Small intestine (tissue), 7 donors: ENCODE measurements around the gene DLK2. TPM values are rescaled to one million over a fixed set of nuclear protein-coding genes. Genes with fewer than 3 reads are reported as not detected.

Experiments
- DNase-seq, 2 donors: peaks; one replicate each; pipeline versions ENCODE4 v3.0.0 to v3.0.0-alpha.2; 2013
- FAIRE-seq: peaks from 2 replicates; lab custom pipeline; 2012; peaks lifted over from hg19 to GRCh38; lab: Jason Lieb, UNC
- H3K27ac ChIP-seq, 3 donors: one replicate each; pipeline ENCODE4 v1.5.1; 2013; ENCODE audit warnings: low read length in 2 of 3, mild to moderate bottlenecking in 2 of 3, control low read depth in 1 of 3, inconsistent platforms in 1 of 3, low read depth in 1 of 3, moderate library complexity in 1 of 3
- H3K27me3 ChIP-seq, 3 donors: one replicate each; pipeline ENCODE4 v1.6.1; 2013; ENCODE audit warnings: low read length in 3 of 3, inconsistent platforms in 1 of 3; ENCODE audit not compliant: control insufficient read depth in 3 of 3, insufficient read depth in 3 of 3
- H3K36me3 ChIP-seq, 3 donors: one replicate each; pipeline ENCODE4 v1.6.1; 2013; ENCODE audit warnings: low read length in 3 of 3, inconsistent platforms in 1 of 3, low read depth in 1 of 3, mild to moderate bottlenecking in 1 of 3, moderate library complexity in 1 of 3; ENCODE audit not compliant: control insufficient read depth in 3 of 3, insufficient read depth in 2 of 3
- H3K4me1 ChIP-seq, 3 donors: one replicate each; pipeline ENCODE4 v1.6.1; 2013; ENCODE audit warnings: low read length in 2 of 3, inconsistent platforms in 1 of 3, low read depth in 1 of 3, mild to moderate bottlenecking in 1 of 3, moderate library complexity in 1 of 3; ENCODE audit not compliant: control insufficient read depth in 3 of 3, insufficient read depth in 2 of 3
- H3K4me3 ChIP-seq, 3 donors: one replicate each; pipeline ENCODE4 v1.5.1; 2013; ENCODE audit warnings: low read length in 3 of 3, control low read depth in 1 of 3, inconsistent platforms in 1 of 3, low read depth in 1 of 3, mild to moderate bottlenecking in 1 of 3, moderate library complexity in 1 of 3
- H3K9me3 ChIP-seq, 2 donors: one replicate each; pipeline ENCODE4 v1.6.1; 2013; ENCODE audit warnings: low read depth in 1 of 2, low read length in 1 of 2; ENCODE audit not compliant: control insufficient read depth in 2 of 2, insufficient read depth in 1 of 2
- WGBS, 3 donors: extraction: QIAGEN DNeasy Blood & Tissue Kit; methylation state at CpG; one replicate each; pipeline ENCODE4 v1.1.7; 2013; 5-methylcytosine and 5-hydroxymethylcytosine counted together
- polyA plus RNA-seq, 4 donors: library from polyadenylated mRNA; stranded (reverse) in 3 of 4; unstranded in 1 of 4; fragments of 200-250 nt in 3 of 4; fragments of 120-200 nt in 1 of 4; gene quantifications; one replicate each; pipeline versions ENCODE4 v1.2.1 to v1.2.3, GENCODE V29; 2013
- donor health status: healthy with polysubstance abuse.
- donor health status: control.
- donor health status: control.
- donor health status: Bipolar disorder and iron deficiency.
- donor health status: healthy.

Gene DLK2
- polyA plus RNA-seq, 4 donors = 0.72 to 1.3 TPM; not detected in 2

- Histone ChIP-seq H3K36me3 (peaks cover 0 to 57% (median 0%) of the 10 kb centered on the region in 3 donors), H3K27ac (peak overlapping the region in 2 of 3 donors; percentile 79 to 93), H3K4me1 (peaks cover 13 to 58% (median 27%) of the 10 kb centered on the region in 3 donors), H3K9me3 (no peaks in the 10 kb centered on the region), H3K27me3 (no peaks in the 10 kb centered on the region), H3K4me3 (no peak overlapping the region)
- DNase-seq (peak; percentile 59 to 84), FAIRE-seq (no peak)
- 14 to 43% (median 36%) methylated on average over 10 of the region's 10 CpGs for WGBS, 3 donors
Measured at GRCh38 chr6:43491750-43492661, 36.7 kb upstream of the DLK2 start.

- FAIRE-seq (no peak), DNase-seq (peak; percentile 74 to 78)
- Histone ChIP-seq H3K4me1 (peaks cover 13 to 44% (median 27%) of the 10 kb centered on the region in 3 donors), H3K27ac (no peak overlapping the region), H3K27me3 (no peaks in the 10 kb centered on the region), H3K4me3 (no peak overlapping the region), H3K9me3 (no peaks in the 10 kb centered on the region), H3K36me3 (peaks cover 0 to 48% (median 2%) of the 10 kb centered on the region in 3 donors)
- 33 to 56% (median 34%) methylated on average over 6 of the region's 6 CpGs for WGBS, 3 donors
Measured at GRCh38 chr6:43490523-43490939, 35.2 kb upstream of the DLK2 start.

- no peak overlapping the region for H3K27ac ChIP-seq
- no peak overlapping the region for H3K4me3 ChIP-seq
- FAIRE-seq = no peak
- no peaks in the 10 kb centered on the region for H3K9me3 ChIP-seq
- peaks cover 5 to 34% (median 21%) of the 10 kb centered on the region in 3 donors for H3K4me1 ChIP-seq
- 86 to 93% (median 92%) methylated on average over 12 of the region's 12 CpGs for WGBS, 3 donors
- H3K36me3 ChIP-seq = peaks cover 0 to 38% (median 2%) of the 10 kb centered on the region in 3 donors
- H3K27me3 ChIP-seq = no peaks in the 10 kb centered on the region
- DNase-seq = no peak
Measured at GRCh38 chr6:43489277-43490072, 34.1 kb upstream of the DLK2 start.

DNA sequence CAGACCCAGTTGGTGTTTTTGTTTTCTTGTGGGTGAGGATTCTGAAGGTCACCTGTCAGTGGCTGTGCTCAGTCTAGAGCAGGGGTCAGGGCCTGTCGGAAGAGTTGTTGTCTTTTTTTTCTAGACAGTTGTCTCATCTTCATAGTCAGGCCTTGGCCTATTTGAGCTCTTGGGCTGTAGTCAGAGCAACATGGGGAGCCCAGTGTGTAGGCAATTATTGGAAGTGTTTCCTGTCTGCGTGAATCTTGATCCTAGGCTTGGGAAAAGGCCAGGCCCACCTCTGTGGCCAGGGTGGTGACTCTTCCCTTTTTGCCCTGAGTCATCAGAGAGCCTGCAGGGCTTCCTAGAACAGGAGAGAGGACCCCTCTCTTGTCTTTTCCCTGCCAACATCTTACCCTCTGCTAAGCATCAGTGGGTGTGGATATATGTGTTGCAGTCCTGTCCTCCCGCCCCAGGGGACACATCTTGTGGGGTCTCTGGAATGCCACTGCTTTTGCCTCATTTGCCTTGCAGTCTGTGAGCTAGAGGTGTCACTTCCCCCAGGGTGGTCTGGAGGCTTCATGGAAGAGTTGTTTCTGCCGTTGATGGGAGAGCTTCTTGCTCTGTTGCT, 33.4 kb upstream of the DLK2 start:
- Histone ChIP-seq H3K36me3 (peaks cover 0 to 37% (median 2%) of the 10 kb centered on the region in 3 donors), H3K9me3 (no peaks in the 10 kb centered on the region), H3K4me3 (no peak overlapping the region), H3K27me3 (no peaks in the 10 kb centered on the region), H3K27ac (no peak overlapping the region), H3K4me1 (peaks cover 5 to 27% (median 18%) of the 10 kb centered on the region in 3 donors)
- WGBS, 3 donors = 75 to 90% (median 77%) methylated on average over 4 of the region's 4 CpGs
- no peak for FAIRE-seq
- DNase-seq = no peak

- H3K27ac ChIP-seq = peak overlapping the region; percentile 17 to 78 (median 66)
Measured at GRCh38 chr6:43481591-43482236, 26.4 kb upstream of the DLK2 start.

DNA sequence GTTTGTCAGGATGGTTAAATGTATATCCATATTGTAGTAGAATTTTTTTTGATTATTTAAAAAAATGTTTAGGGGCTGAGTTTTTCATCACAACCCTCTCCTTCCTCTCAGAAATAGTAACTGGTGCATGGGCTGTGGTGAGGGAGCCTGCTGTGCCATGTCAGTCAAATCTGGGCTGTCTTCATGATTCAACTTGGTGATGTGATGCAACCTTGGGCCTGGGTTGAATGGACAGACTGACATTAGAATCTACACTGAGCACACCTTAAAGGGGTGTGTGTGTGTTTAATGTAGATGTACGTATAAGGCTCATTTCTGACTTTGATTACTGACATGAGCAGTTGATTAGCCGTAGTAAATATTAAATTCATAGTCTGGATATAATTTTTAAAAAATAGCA, 25.7 kb upstream of the DLK2 start:
- peaks cover 0 to 28% (median 15%) of the 10 kb centered on the region in 3 donors for H3K4me1 ChIP-seq
- H3K36me3 ChIP-seq = peaks cover 0 to 10% (median 0%) of the 10 kb centered on the region in 3 donors
- 82 to 86% (median 85%) methylated on average over 2 of the region's 2 CpGs for WGBS, 3 donors
- DNase-seq (peak in 1 of 2 donors; percentile 17), FAIRE-seq (no peak)
- peak overlapping the region in 2 of 3 donors; percentile 63 to 78 for H3K27ac ChIP-seq
- no peaks in the 10 kb centered on the region for H3K27me3 ChIP-seq
- H3K4me3 ChIP-seq = no peak overlapping the region
- H3K9me3 ChIP-seq = no peaks in the 10 kb centered on the region

More at GRCh38 chr6:43481591-43482236, 26.4 kb upstream of the DLK2 start:
- Histone ChIP-seq H3K4me1 (peaks cover 0 to 28% (median 15%) of the 10 kb centered on the region in 3 donors), H3K4me3 (no peak overlapping the region), H3K27me3 (no peaks in the 10 kb centered on the region), H3K36me3 (peaks cover 0 to 12% (median 0%) of the 10 kb centered on the region in 3 donors), H3K9me3 (no peaks in the 10 kb centered on the region)
- FAIRE-seq (no peak), DNase-seq (peak; percentile 78 to 80)
- 40 to 70% (median 41%) methylated on average over 11 of the region's 11 CpGs for WGBS, 3 donors

GRCh38 chr6:43478008-43478372, 22.6 kb upstream of the DLK2 start:
- H3K36me3 ChIP-seq = peaks cover 0 to 6% (median 0%) of the 10 kb centered on the region in 3 donors
- peak overlapping the region; percentile 53 to 86 (median 83) for H3K4me3 ChIP-seq
- H3K27ac ChIP-seq = peak overlapping the region; percentile 14 to 82 (median 60)
- H3K4me1 ChIP-seq = peaks cover 0 to 28% (median 15%) of the 10 kb centered on the region in 3 donors
- H3K9me3 ChIP-seq = no peaks in the 10 kb centered on the region
- FAIRE-seq (no peak), DNase-seq (no peak)
- 8 to 20% (median 9%) methylated on average over 3 of the region's 3 CpGs for WGBS, 3 donors
- H3K27me3 ChIP-seq = no peaks in the 10 kb centered on the region
